Body of pancreas (tissue), 4 donors: ENCODE measurements around the gene LCN10.

ENCODE experiments used
- POLR2A ChIP-seq, 3 donors: fragments of 450-650 bp; IDR thresholded peaks; one replicate each; pipeline ENCODE4 v1.6.1; 2016; ENCODE audit warnings: antibody characterized with exemption in 3 of 3, mild to moderate bottlenecking in 2 of 3
- TF ChIP-seq, protein P1 (sequence below), 7 experiments: fragments of 450-650 bp in 4 of 7; fragments of 200-600 bp in 3 of 7; sonication (generic) in 3 of 7; IDR thresholded peaks; one replicate each; pipeline ENCODE4 v1.5.1; 2016 to 2019; ENCODE audit warnings: antibody characterized with exemption in 7 of 7

GRCh38 chr9:136714893-136715274 is 27.9 kb downstream of the LCN10 start:
- TF ChIP-seq, protein P1, sequence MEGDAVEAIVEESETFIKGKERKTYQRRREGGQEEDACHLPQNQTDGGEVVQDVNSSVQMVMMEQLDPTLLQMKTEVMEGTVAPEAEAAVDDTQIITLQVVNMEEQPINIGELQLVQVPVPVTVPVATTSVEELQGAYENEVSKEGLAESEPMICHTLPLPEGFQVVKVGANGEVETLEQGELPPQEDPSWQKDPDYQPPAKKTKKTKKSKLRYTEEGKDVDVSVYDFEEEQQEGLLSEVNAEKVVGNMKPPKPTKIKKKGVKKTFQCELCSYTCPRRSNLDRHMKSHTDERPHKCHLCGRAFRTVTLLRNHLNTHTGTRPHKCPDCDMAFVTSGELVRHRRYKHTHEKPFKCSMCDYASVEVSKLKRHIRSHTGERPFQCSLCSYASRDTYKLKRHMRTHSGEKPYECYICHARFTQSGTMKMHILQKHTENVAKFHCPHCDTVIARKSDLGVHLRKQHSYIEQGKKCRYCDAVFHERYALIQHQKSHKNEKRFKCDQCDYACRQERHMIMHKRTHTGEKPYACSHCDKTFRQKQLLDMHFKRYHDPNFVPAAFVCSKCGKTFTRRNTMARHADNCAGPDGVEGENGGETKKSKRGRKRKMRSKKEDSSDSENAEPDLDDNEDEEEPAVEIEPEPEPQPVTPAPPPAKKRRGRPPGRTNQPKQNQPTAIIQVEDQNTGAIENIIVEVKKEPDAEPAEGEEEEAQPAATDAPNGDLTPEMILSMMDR (IDR thresholded peaks at IDR 0.05): no peak
- TF ChIP-seq POLR2A (IDR thresholded peaks at IDR 0.05): no peak
